GM12891 (cell line): ENCODE results near the gene CDRT15L2.
A peak's percentile ranks its signal among the peaks of the same experiment; 100 is the strongest.
"Not testable (repeated sequence)": the region's sequence is repeated elsewhere in the genome, so short reads cannot be mapped to it uniquely, and the experiment has no call there.

Experiments used
- DNase-seq: peaks from one replicate; pipeline ENCODE4 v3.0.0; 2011; ENCODE audit warnings: low spot score; ENCODE audit not compliant: insufficient read length
- FAIRE-seq: peaks from 2 replicates; lab custom pipeline; 2011; peaks lifted over from hg19 to GRCh38; lab: Jason Lieb, UNC
- PAX5 ChIP-seq: IDR thresholded peaks from 2 replicates; pipeline ENCODE4 v1.6.1; 2011; ENCODE audit warnings: low read length, moderate library complexity, mild to moderate bottlenecking; ENCODE audit not compliant: insufficient read depth, severe bottlenecking
- POLR2A ChIP-seq: IDR thresholded peaks from 2 replicates; pipeline ENCODE4 v1.6.1; 2011; ENCODE audit warnings: low read depth, low read length, control low read depth
- POLR2AphosphoS5 ChIP-seq: IDR thresholded peaks from 2 replicates; pipeline ENCODE4 v1.6.1; 2011; ENCODE audit warnings: low read depth, low read length, control low read depth
- POU2F2 ChIP-seq: IDR thresholded peaks from 2 replicates; pipeline ENCODE4 v1.6.1; 2011; ENCODE audit warnings: low read depth, mild to moderate bottlenecking, control low read depth, low read length, moderate library complexity
- SPI1 ChIP-seq: IDR thresholded peaks from 2 replicates; pipeline ENCODE4 v1.6.1; 2011; ENCODE audit warnings: low read depth, low read length, control low read depth
- TAF1 ChIP-seq: IDR thresholded peaks from 2 replicates; pipeline ENCODE4 v1.6.1; 2011; ENCODE audit warnings: low read depth, low read length, control low read depth

Gene CDRT15L2

DNA sequence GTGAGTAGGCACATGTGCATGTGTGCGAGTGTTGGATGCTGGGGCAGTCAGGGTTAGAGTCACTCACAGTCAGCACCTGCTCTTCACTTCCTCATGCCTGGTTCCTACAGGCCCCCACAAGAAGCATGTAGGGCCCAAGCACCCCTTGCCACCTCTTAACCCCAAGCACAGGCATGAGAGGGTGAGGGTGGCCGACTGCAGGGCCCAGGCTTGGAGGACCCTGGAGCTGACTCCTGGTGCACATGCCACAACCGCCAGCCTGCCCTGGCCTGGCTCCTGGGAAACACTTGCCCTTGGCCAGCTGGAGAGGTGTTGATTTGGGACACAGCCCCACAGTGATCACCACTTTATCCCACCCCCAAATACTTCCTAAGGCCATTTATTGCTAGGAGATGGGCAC, 16.9 kb upstream of the CDRT15L2 start:
- no peak for TF ChIP-seq POU2F2
- TF ChIP-seq POLR2A = no peak
- no peak for TF ChIP-seq POLR2AphosphoS5
- no peak for TF ChIP-seq TAF1
- no peak for TF ChIP-seq SPI1
- no peak for TF ChIP-seq PAX5
- no peak for DNase-seq
- FAIRE-seq = no peak

DNA sequence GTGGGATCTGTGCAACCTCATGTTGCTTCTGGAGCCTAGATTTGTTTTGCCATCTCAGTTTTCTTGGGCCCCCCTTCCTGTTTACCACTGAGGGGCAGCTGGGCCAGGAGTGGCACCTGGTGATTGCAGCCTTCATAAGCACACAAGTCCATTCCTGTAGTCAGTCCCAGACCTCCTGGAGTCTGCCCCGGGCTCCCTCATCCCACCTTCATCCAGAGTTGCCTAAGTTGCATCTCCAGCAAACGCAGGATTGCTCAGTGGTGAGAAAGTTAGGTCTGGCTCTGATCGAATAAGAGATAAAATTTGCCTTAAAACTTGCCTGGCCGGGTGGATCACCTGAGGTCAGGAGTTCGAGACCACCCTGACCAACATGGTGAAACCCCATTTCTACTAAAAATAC, 14.3 kb upstream of the CDRT15L2 start:
- FAIRE-seq, DNase-seq: not testable (repeated sequence)

DNA sequence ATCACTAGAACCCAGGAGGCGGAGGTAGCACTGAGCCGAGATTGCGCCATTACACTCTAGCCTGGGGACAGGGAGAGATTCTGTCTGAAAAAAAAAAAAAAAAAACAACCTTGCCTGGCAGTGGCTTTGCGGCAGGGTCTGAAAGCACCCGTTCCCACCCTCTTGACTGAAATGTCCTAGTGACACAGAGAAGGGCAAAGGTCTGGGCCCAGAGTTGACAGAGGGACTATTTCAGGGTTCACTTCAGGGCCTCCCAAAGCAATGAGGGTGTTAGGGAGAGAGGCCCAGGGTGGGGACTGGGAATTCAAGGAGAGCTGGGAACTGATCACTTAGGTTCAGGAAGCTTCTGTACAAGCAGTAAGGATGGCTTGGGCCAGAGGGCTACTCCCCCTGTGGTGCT, 13.8 kb upstream of the CDRT15L2 start:
- FAIRE-seq (no peak), DNase-seq (no peak)
- TF ChIP-seq TAF1 (no peak), POLR2AphosphoS5 (no peak), POU2F2 (no peak), POLR2A (no peak), SPI1 (no peak), PAX5 (no peak)

DNA sequence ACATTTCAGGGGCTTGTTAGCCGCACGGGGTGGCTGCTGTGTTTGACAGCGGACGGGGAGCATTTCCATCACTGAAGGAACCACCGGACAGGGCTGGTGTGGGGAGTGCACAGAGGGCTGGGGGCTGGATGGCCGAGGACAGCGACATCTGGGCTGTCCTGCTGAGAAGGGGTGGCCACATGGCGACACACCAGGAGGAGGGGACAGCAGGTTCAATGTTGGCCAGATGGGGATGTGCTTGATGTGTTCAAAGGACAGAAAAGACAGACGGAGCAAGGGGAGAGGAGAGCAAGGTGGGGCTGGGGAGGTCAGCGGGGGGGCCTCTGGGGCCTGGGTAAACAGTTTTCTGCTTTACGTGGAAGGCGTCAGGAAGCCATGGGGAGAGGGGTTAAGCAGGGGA, 12.8 kb upstream of the CDRT15L2 start:
- not testable (repeated sequence) for DNase-seq, FAIRE-seq

DNA sequence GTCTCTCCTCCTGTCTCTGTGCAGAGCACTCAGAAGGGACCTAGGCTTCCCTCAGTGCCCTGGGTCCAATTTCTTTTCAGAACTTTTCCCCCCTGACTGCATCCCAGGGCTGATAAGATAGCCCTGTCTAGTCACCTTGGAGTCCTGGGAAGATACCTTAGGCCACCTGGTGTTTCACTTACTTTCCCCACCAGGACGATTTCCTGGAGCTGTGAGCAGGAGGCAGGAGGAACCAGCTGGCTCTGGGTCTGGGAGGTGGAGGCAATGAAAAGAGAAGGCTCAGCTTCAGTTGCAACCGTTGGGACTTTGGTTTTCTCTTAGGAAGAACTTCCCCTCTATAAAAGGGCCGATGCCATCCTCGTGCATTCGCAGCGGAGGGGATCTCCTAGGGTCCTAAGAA, 12.1 kb upstream of the CDRT15L2 start:
- not testable (repeated sequence) for DNase-seq, FAIRE-seq

DNA sequence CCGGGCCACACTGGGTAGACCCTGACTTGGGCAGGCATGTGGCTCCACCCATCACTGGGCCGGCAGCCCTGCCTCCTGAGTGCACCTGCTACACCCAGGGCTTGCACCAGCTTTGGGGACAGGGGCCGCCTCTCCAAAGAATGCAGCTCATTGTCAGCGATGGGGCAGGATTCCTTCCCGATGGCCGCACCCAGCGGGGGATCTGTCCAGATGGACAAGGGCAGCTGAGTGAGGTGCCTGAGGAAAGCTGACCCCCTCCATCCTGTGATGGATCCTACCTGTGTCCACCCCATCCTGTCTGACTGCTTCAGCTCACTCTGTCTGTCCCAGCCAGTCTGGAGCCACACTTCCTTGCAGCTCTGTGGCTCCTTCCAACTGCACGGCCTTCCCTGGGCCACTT, 10.9 kb upstream of the CDRT15L2 start:
- not testable (repeated sequence) for DNase-seq, FAIRE-seq

DNA sequence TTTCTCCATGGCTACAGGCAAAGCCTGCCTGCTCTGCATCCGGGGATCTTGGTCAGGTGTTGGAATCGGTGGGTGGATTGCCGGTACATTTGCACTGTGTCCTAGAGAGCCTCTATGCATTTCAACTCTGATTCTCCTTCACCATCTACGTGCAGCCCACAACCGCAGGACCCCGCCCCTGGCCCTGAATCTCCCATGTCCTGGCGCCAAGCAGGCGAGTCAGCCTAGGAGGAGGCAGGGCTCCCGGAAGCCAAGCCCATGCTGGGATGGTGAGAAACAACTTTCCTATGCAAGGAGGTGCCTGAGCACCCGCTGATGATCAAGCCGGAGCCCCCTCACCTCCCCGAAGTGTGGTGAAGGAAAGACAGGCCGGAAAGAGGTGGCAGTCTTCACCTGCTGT, 7.9 kb upstream of the CDRT15L2 start:
- DNase-seq, FAIRE-seq: not testable (repeated sequence)

DNA sequence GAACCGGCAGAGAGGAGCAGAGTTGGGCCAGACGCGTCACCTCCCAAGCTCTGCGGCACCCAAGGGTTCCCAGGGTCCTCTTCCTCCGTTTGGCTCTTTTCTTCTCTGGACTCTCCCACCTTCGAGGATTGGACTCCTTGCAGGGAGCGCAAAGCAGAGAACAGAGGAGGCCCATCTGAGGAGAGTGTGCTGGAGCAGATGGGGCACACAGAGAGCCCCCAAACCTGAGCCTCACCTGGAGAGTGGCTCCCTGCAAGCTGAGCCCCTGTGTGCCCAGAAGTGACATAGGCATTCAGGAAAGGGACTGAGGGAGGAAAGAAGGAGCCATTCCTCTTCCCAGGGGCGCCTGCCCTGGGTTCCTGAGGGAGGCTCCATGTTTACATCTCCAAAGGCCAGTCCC, 6.3 kb upstream of the CDRT15L2 start:
- not testable (repeated sequence) for FAIRE-seq, DNase-seq

DNA sequence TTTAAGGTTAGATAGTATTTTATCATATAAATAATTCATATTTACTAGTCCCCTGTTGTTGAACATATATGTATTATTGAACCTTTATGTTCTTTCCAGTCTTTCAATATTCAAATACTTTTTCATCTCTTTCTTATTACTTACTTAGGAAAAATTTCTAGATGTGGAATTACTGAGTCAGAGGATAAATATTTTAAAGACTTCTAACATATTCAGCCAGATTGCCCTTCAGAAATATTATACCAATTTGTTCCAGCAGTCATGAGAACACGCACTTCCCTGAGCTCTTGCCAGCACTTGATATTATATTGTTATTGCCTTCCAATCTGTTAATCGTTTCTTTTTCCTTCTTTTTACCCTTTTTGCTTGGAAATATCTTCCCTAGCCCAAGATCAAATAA, 4.5 kb upstream of the CDRT15L2 start:
- not testable (repeated sequence) for FAIRE-seq, DNase-seq

DNA sequence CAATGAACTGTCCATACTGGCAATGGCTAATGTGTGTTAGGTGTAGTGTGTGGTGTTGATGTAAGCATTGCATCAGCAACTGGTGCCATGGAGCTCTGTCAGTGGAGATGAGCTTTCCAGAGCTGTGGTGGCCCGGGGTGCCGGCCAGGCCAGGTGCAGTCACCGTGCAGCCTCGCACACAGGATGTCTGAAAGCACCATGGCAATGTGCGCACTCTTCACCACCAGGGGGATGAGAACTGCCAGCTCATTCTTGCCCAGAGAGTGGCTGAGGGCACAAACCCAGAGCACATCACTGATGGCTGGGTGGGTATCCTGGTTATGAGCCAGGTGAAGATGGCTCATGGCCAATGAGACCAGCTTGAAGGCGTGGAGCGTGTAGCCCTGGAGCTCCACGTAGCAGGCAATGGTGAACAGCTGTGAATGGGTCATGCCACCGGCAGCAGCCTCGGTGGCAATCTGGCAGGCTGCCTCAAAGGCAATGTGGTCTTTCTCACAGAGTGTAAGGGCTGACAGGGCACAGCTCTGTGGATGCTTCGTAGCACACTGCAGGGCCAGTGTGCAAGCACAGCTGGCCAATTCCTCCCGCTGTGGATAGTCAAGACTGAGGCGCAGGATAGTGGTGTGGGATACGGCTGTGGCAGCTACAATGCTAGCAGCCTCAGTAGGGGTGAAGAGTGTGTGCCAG, 4.5 kb downstream of the CDRT15L2 start:
- peak; percentile 28 for FAIRE-seq
- not testable (repeated sequence) for DNase-seq

DNA sequence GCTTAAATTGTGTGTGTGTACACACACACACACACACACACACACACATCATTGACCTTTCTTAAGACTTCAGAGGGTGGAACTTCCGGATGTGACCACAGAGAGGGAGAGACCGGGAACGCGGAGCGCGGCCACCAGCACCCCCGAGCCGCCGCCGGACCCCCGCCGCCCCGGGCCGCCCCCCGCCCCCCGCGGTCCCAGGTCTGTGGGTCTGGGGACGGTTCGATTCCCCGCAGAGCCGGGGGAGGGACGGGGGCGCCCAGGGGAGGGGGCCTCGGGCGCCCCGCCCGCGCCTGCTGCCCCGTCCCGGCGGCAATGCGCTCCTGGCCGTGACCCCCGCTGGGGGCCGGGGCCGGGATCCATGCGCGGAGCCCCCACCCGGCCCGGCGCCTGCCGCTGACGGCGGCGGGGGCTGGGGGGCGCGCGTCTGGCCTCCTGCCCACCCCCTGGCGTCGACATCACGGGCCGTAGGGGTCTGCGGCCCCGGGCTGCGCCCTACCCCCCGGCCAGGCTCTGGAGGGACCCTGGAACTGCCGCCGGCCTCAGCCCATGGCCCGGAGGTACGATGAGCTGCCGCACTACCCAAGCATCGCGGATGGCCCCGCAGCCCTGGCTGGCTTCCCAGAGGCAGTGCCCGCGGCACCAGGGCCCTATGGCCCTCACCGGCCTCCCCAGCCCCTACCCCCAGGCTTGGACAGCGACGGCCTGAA, 9.4 kb downstream of the CDRT15L2 start:
- not testable (repeated sequence) for FAIRE-seq, DNase-seq

DNA sequence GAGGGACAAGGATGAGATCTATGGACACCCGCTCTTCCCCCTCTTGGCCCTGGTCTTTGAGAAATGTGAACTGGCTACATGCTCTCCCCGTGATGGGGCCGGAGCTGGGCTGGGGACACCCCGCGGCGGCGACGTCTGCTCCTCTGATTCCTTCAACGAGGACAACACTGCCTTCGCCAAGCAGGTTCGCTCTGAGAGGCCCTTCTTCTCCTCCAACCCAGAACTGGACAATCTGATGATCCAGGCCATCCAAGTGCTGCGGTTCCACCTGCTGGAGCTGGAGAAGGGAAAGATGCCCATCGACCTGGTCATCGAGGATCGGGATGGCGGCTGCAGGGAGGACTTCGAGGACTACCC, 9.9 kb downstream of the CDRT15L2 start:
- not testable (repeated sequence) for FAIRE-seq, DNase-seq

DNA sequence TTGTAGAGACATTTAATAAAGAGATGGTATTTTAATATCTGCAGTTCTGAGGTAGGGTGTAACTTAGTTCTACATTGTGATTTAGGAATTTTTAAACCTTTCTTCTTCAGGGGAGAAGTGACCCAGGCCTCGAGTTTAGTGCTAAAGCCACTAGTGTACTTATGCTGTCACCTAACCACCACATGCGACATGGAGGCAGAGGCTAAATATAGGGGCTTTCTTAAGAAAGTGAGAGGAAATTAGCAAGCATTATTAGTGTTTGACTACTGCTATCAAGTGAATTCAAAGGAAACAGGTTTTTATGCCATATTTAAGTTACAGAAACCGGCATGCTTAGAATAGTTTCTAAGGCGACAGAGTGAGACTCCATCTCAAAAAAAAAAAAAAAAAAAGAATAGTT, 11.5 kb downstream of the CDRT15L2 start:
- not testable (repeated sequence) for DNase-seq, FAIRE-seq

DNA sequence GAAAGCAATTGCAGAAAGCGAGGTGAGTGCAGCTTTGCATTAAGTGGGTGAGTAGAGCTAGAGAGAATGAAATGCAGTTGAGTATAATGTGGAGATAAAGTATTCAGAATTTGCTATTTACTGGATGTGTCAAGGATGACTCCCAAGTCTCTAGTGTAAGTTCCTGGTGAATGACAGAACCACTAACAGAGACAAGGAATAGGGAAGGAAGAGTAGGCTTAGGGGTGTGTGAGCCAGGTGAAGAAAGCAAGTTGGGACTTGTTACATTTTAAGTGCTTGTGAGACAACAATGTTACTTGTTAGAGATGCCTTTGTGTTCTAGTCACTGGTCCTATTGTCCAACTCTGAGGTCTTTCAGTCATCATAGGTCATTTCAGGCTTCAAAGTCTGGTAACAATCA, 26.0 kb downstream of the CDRT15L2 start:
- not testable (repeated sequence) for FAIRE-seq, DNase-seq

DNA sequence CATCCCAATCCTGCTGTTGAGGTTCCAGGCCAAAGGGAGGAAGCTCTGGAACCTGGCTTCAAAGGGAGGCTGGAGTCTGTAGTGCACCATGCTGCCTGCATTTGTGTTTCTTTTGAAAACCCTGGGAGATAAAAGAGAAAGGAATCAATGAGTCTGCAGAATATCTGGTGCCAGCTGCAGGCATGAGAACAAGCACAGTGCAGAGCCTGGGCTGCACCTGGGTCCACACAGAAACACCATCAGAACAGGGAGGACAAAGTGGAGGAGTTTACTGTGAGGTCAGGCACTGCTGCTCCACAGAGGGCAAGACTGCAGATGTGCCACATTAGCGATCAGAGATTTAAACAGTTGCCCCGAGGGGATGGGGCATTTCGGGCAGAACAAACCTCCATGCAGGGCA, 30.0 kb downstream of the CDRT15L2 start:
- peak; percentile 54 for FAIRE-seq

More for the DNA sequence above, 30.0 kb downstream of the CDRT15L2 start:
- not testable (repeated sequence) for DNase-seq
